Activated CD8-positive, alpha-beta T cell treated with anti-CD3 and anti-CD28 coated beads for 36 hours (primary cell): Measurements from ENCODE around the gene TMEM214. TPM values are rescaled to one million over a fixed set of nuclear protein-coding genes. Genes with fewer than 3 reads are reported as not detected.

ENCODE experiments used
- ATAC-seq: fragments of 200-7000 bp; cut with Tn5 transposase; one replicate; pipeline ENCODE4 v1.10.0; 2021; ENCODE audit warnings: mild to moderate bottlenecking, moderate library complexity
- CTCF ChIA-PET: fragments of 350-600 bp; sonication (Branson Sonifier 250); formaldehyde crosslinking; loops from one replicate; lab custom pipeline; 2021; ENCODE audit warnings: antibody characterized with exemption; lab: Charles Lee
- POLR2A ChIA-PET: fragments of 350-600 bp; sonication (Branson Sonifier 250); formaldehyde crosslinking; loops from one replicate; lab custom pipeline; 2021; ENCODE audit warnings: antibody characterized with exemption; lab: Charles Lee
- DNase-seq: peaks from one replicate; pipeline ENCODE4 v3.0.0-alpha.2; 2020
- H3K27ac Mint-ChIP-seq: one replicate; pipeline ENCODE4 v1.8.0; 2021; ENCODE audit warnings: mild to moderate bottlenecking, mixed read lengths
- H3K27me3 Mint-ChIP-seq: one replicate; pipeline ENCODE4 v1.8.0; 2021; ENCODE audit warnings: mixed read lengths
- H3K36me3 Mint-ChIP-seq: one replicate; pipeline ENCODE4 v1.8.0; 2021; ENCODE audit warnings: low read depth, mixed read lengths
- H3K4me1 Mint-ChIP-seq: one replicate; pipeline ENCODE4 v1.8.0; 2021; ENCODE audit warnings: low read depth, mixed read lengths
- H3K4me3 Mint-ChIP-seq: one replicate; pipeline ENCODE4 v1.8.0; 2021; ENCODE audit warnings: mild to moderate bottlenecking, moderate library complexity, mixed read lengths
- H3K9me3 Mint-ChIP-seq: one replicate; pipeline ENCODE4 v1.8.0; 2021; ENCODE audit warnings: mixed read lengths
- intact Hi-C: fragments of 100-400 bp; cut with micrococcal nuclease; formaldehyde crosslinking; loops from one replicate; pipeline ENCODE4 v1.10.0; 2022
- total RNA-seq, 2 experiments: library from RNA; stranded (reverse); gene quantifications; one replicate each; pipeline ENCODE4 v1.2.3, GENCODE V29; 2021
- TF ChIP-seq, protein P1 (sequence below): fragments of 200-600 bp; IDR thresholded peaks from one replicate; pipeline ENCODE4 v1.8.0; 2022; ENCODE audit warnings: antibody characterized with exemption, mild to moderate bottlenecking

The TMEM214 gene
- total RNA-seq, 2 experiments from 2014 or later, result 54.1 to 58.9 TPM

DNA sequence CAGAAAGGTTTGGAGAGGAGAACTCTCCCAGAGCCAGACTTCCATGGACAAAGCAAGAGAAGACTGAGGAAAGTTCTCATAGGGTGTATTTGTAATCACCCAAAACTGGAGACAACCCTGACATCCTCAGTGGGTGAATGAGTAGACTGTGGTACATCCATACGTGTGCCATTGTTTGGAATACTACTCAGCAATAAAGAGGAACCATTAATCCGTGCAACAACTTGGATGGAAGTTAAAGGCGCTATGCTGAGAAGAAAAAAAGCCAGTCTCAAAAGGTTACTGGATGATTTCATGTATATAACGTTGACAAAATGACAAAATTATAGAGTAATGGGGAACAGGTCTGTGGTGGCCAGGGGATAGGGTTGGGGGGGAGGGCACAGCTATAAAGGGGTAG is 24.1 kb upstream of the TMEM214 start:
- CTCF ChIA-PET, result interaction anchor here (1.6 to 3.9 kb wide), 3 partner anchors 8 to 163 kb away, joined by 8 to 13 read pairs (median 8); no protein-coding TSS in a partner anchor
- no peak for DNase-seq
- Mint-ChIP-seq H3K27ac (no peak overlapping the region), H3K4me1 (peaks cover 2% of the 10 kb centered on the region), H3K27me3 (peaks cover 1% of the 10 kb centered on the region), H3K36me3 (no peaks in the 10 kb centered on the region), H3K4me3 (no peak overlapping the region), H3K9me3 (no peaks in the 10 kb centered on the region)
- intact Hi-C loops, result no loop called here
- no peak for ATAC-seq
- POLR2A ChIA-PET, result no interaction called here
- TF ChIP-seq, protein P1, sequence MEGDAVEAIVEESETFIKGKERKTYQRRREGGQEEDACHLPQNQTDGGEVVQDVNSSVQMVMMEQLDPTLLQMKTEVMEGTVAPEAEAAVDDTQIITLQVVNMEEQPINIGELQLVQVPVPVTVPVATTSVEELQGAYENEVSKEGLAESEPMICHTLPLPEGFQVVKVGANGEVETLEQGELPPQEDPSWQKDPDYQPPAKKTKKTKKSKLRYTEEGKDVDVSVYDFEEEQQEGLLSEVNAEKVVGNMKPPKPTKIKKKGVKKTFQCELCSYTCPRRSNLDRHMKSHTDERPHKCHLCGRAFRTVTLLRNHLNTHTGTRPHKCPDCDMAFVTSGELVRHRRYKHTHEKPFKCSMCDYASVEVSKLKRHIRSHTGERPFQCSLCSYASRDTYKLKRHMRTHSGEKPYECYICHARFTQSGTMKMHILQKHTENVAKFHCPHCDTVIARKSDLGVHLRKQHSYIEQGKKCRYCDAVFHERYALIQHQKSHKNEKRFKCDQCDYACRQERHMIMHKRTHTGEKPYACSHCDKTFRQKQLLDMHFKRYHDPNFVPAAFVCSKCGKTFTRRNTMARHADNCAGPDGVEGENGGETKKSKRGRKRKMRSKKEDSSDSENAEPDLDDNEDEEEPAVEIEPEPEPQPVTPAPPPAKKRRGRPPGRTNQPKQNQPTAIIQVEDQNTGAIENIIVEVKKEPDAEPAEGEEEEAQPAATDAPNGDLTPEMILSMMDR, result no peak

DNA sequence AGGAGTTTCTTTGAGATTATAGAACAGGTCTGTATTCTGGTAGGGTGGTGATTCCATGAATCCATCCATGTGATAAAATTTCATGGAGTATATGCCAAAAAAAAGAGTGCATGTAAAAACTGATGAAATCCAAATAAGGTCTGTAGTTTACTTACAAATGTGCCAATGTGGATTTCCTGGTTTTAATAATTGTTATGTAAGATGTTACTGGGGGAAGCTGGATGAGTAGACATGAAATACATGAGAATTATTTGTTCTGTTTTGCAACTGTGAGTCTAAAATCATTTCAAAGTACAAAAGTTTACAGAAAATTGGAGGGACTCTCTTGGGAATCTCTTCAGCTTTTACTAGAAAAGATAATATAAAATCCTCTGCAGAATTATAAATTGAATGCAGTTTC is 23.7 kb upstream of the TMEM214 start:
- CTCF ChIA-PET, result interaction anchor here (0.6 to 3.9 kb wide), 4 partner anchors 48 to 183 kb away, joined by 3 to 13 read pairs (median 6); no protein-coding TSS in a partner anchor
- Mint-ChIP-seq H3K9me3 (no peaks in the 10 kb centered on the region), H3K27me3 (peaks cover 1% of the 10 kb centered on the region), H3K36me3 (no peaks in the 10 kb centered on the region), H3K4me3 (no peak overlapping the region), H3K27ac (no peak overlapping the region), H3K4me1 (peaks cover 2% of the 10 kb centered on the region)
- ATAC-seq (no peak), DNase-seq (no peak)
- intact Hi-C loops, result no loop called here
- TF ChIP-seq, protein P1, result no peak
- POLR2A ChIA-PET, result interaction anchor here (0.7 to 1.1 kb wide), 2 partner anchors 10 to 635 kb away, joined by 3 to 4 read pairs; no protein-coding TSS in a partner anchor

DNA sequence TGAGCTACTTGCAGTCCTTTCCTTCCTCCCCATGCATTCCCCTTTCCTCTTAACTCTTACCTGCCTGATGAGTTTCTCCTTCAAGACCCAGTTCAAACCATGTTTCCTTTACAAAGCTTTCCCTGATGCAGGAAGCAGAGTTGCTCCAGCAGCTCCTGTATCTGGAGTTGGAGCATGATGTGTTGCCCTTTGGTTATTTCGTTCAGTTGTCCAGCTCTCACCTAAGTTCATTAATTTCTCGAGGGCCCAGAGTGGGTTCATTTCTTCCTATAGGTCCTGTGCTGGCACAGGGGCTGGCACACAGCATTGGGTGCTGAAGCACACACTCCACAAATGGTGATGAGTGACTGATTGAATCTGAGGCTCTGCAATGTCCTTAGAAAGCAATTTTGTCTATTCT is 23.0 kb upstream of the TMEM214 start:
- DNase-seq, result no peak
- TF ChIP-seq, protein P1, result no peak
- ATAC-seq, result no peak
- CTCF ChIA-PET, result interaction anchor here (0.6 to 3.9 kb wide), 4 partner anchors 48 to 182 kb away, joined by 3 to 13 read pairs (median 6); no protein-coding TSS in a partner anchor
- Mint-ChIP-seq H3K4me3 (no peak overlapping the region), H3K27ac (no peak overlapping the region), H3K36me3 (no peaks in the 10 kb centered on the region), H3K27me3 (peaks cover 1% of the 10 kb centered on the region), H3K4me1 (peaks cover 2% of the 10 kb centered on the region), H3K9me3 (no peaks in the 10 kb centered on the region)
- intact Hi-C loops, result loop anchor here (10.0 kb wide), 1 partner anchor 165 kb away; the partner anchor contains the start of gene DPYSL5
- POLR2A ChIA-PET, result interaction anchor here (0.7 to 1.1 kb wide), 2 partner anchors 11 to 634 kb away, joined by 3 to 4 read pairs; no protein-coding TSS in a partner anchor

DNA sequence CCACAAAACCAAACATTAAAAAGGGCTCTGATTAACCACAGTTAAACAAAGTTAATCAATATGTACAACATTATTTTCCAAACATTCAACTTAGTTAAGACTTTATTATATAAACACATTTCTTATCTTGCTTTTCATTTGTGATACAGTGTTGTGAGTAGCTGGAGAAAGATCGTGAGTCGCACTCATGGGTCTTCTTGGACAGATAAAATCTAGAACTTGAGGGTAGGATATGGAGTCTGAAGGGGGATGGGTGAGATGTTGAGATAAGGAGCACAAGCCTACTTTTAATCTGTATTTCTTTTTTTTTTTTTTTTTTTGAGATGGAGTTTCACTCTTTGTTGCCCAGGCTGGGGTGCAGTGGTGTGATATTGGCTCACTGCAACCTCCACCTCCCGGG is 22.6 kb upstream of the TMEM214 start:
- peaks cover 2% of the 10 kb centered on the region for H3K4me1 Mint-ChIP-seq
- H3K27me3 Mint-ChIP-seq, result peaks cover 1% of the 10 kb centered on the region
- H3K27ac Mint-ChIP-seq, result no peak overlapping the region
- no peak overlapping the region for H3K4me3 Mint-ChIP-seq
- ATAC-seq (no peak), DNase-seq (no peak)
- intact Hi-C loops, result loop anchor here (10.0 kb wide), 1 partner anchor 165 kb away; the partner anchor contains the start of gene DPYSL5
- POLR2A ChIA-PET, result interaction anchor here (1.1 kb wide), 1 partner anchor 12 kb away, joined by 3 read pairs; no protein-coding TSS in a partner anchor
- TF ChIP-seq, protein P1, result no peak
- H3K36me3 Mint-ChIP-seq, result no peaks in the 10 kb centered on the region
- CTCF ChIA-PET, result interaction anchor here (2.2 to 3.9 kb wide), 2 partner anchors 49 to 164 kb away, joined by 8 to 13 read pairs; no protein-coding TSS in a partner anchor
- H3K9me3 Mint-ChIP-seq, result no peaks in the 10 kb centered on the region

DNA sequence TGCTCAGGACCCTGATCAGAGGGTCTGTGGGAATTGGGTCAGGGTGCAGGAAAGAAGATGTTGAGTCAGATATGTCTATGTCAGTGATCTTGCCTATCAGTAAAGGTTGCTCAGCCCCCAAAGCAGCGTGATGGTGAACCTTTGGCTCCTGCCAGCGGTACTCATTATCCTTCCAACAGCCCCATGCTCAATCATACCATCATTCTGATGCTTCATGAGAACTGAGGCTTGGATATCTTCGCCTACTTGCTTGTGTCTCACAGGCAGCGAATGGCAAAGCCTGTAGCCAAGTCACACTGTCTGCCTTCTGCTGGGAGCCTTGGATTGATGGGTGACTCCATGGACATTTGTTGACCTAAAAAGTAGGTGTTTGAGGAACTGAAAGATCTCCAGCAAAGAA is 19.0 kb upstream of the TMEM214 start:
- Mint-ChIP-seq H3K4me3 (no peak overlapping the region), H3K9me3 (no peaks in the 10 kb centered on the region), H3K4me1 (peaks cover 4% of the 10 kb centered on the region), H3K27me3 (peaks cover 1% of the 10 kb centered on the region), H3K27ac (no peak overlapping the region), H3K36me3 (no peaks in the 10 kb centered on the region)
- CTCF ChIA-PET, result interaction anchor here (6.9 kb wide), 1 partner anchor 52 kb away, joined by 183 read pairs; no protein-coding TSS in a partner anchor
- ATAC-seq (no peak), DNase-seq (no peak)
- TF ChIP-seq, protein P1, result no peak
- POLR2A ChIA-PET, result interaction anchor here (1.4 kb wide), 1 partner anchor 10 kb away, joined by 4 read pairs; no protein-coding TSS in a partner anchor
- intact Hi-C loops, result loop anchor here (10.0 kb wide), 1 partner anchor 169 kb away; the partner anchor contains the start of gene DPYSL5
